ENCODE measurements around the gene PDE1A. TPM values are rescaled to one million over a fixed set of nuclear protein-coding genes. Genes with fewer than 3 reads are reported as not detected.

The PDE1A gene
- total and polyA plus RNA-seq, 4 donors = 0.64 to 5.2 (median 1.7) TPM

GRCh38 chr2:182097571-182098164 lies 329.2 kb downstream of the PDE1A start:
- WGBS = 65% methylated on average over 2 of the region's 2 CpGs
- TF ChIP-seq FOXA1 (IDR thresholded peaks at IDR 0.05) = no peak
- TF ChIP-seq HNF4A (conservative IDR thresholded peaks at IDR 0.05) = no peak
- no peak for TF ChIP-seq NR2F2 (IDR thresholded peaks at IDR 0.05)
- no peak for TF ChIP-seq SP1 (IDR thresholded peaks at IDR 0.05)
- TF ChIP-seq EGR1 (IDR thresholded peaks at IDR 0.05; ENCODE audit: low read depth in 2 of 2) = no peak
- no peak for TF ChIP-seq REST (IDR thresholded peaks at IDR 0.05)
- TF ChIP-seq TAF1 (conservative IDR thresholded peaks at IDR 0.05) = no peak
- no peak for TF ChIP-seq CTCF (IDR thresholded peaks at IDR 0.05; ENCODE audit: low read depth, low read length, missing input control)
- TF ChIP-seq FOXA2 (IDR thresholded peaks at IDR 0.05) = no peak
- TF ChIP-seq JUND (IDR thresholded peaks at IDR 0.05) = no peak
- no peak for TF ChIP-seq HNF4G (IDR thresholded peaks at IDR 0.05)
- TF ChIP-seq ATF3 (IDR thresholded peaks at IDR 0.05) = no peak
- TF ChIP-seq ZBTB33 (IDR thresholded peaks at IDR 0.05) = no peak
- TF ChIP-seq RAD21 (IDR thresholded peaks at IDR 0.05) = no peak
- TF ChIP-seq GABPA (IDR thresholded peaks at IDR 0.05 in 1 of 2, conservative IDR thresholded peaks at IDR 0.05 in 1 of 2) = no peak
- TF ChIP-seq RXRA (IDR thresholded peaks at IDR 0.05) = no peak
- TF ChIP-seq MAX (IDR thresholded peaks at IDR 0.05) = no peak
- TF ChIP-seq YY1 (IDR thresholded peaks at IDR 0.05) = no peak
- H3K27me3 ChIP-seq (ENCODE audit: control insufficient read depth in 4 of 4, insufficient read depth in 4 of 4, low read length in 3 of 4) = no peaks in the 10 kb centered on the region
- no peaks in the 10 kb centered on the region for H3K36me3 ChIP-seq (ENCODE audit: control insufficient read depth in 4 of 4, insufficient read depth in 3 of 4, low read depth in 1 of 4, low read length in 3 of 4)
- H3K9ac ChIP-seq (ENCODE audit: low read depth in 1 of 2, low read length in 2 of 2) = no peak overlapping the region
- H3K9me3 ChIP-seq (ENCODE audit: control insufficient read depth in 4 of 4, low read length in 3 of 4) = no peaks in the 10 kb centered on the region
- H3K27ac ChIP-seq (ENCODE audit: low read depth in 1 of 2, low read length in 2 of 2) = no peak overlapping the region
- DNase-seq (ENCODE audit: low spot score) = no peak
- no peaks in the 10 kb centered on the region for H3K4me1 ChIP-seq (ENCODE audit: control insufficient read depth in 4 of 4, insufficient read depth in 4 of 4, low read length in 3 of 4)
- H3K4me3 ChIP-seq (ENCODE audit: low read depth in 1 of 3, low read length in 3 of 3) = no peak overlapping the region
